ENCODE results near the gene PAQR7.
"Not testable (repeated sequence)": the region's sequence is repeated elsewhere in the genome, so short reads cannot be mapped to it uniquely, and the experiment has no call there.

PAQR7 gene

GRCh38 chr1:25854554-25854953, 21.0 kb downstream of the PAQR7 start:
- H3K4me3 ChIP-seq (ENCODE audit: low read length): no peak overlapping the region
- TF ChIP-seq CTCF (IDR thresholded peaks at IDR 0.05; ENCODE audit: insufficient read depth, low read depth, low read length, missing control alignments): no peak
- DNase-seq (ENCODE audit: low read depth): no peak

GRCh38 chr1:25848531-25848930, 27.0 kb downstream of the PAQR7 start:
- no peak for TF ChIP-seq CTCF (IDR thresholded peaks at IDR 0.05; ENCODE audit: insufficient read depth, low read depth, low read length, missing control alignments)
- H3K4me3 ChIP-seq (ENCODE audit: low read length): no peak overlapping the region
- DNase-seq (ENCODE audit: low read depth): no peak

GRCh38 chr1:25847929-25848328, 27.6 kb downstream of the PAQR7 start:
- no peak overlapping the region for H3K4me3 ChIP-seq (ENCODE audit: low read length)
- no peak for DNase-seq (ENCODE audit: low read depth)
- TF ChIP-seq CTCF (IDR thresholded peaks at IDR 0.05; ENCODE audit: insufficient read depth, low read depth, low read length, missing control alignments): no peak

GRCh38 chr1:25845664-25846063, 29.8 kb downstream of the PAQR7 start:
- DNase-seq (ENCODE audit: low read depth): no peak
- H3K4me3 ChIP-seq (ENCODE audit: low read length): no peak overlapping the region
- no peak for TF ChIP-seq CTCF (IDR thresholded peaks at IDR 0.05; ENCODE audit: insufficient read depth, low read depth, low read length, missing control alignments)

- no peak for TF ChIP-seq CTCF (IDR thresholded peaks at IDR 0.05; ENCODE audit: insufficient read depth, low read depth, low read length, missing control alignments)
- no peak overlapping the region for H3K4me3 ChIP-seq (ENCODE audit: low read length)
- DNase-seq (ENCODE audit: low read depth): no peak
Observed at GRCh38 chr1:25844536-25845337, 30.8 kb downstream of the PAQR7 start.

- no peak overlapping the region for H3K4me3 ChIP-seq (ENCODE audit: low read length)
- no peak for TF ChIP-seq CTCF (IDR thresholded peaks at IDR 0.05; ENCODE audit: insufficient read depth, low read depth, low read length, missing control alignments)
- DNase-seq (ENCODE audit: low read depth): no peak
Observed at GRCh38 chr1:25843483-25843882, 32.0 kb downstream of the PAQR7 start.

- not testable (repeated sequence) for H3K4me3 ChIP-seq (ENCODE audit: low read length); DNase-seq (ENCODE audit: low read depth)
Observed at GRCh38 chr1:25839808-25840207, 35.7 kb downstream of the PAQR7 start.

Measured in epithelial cell of esophagus (primary cell).